GM13976 (cell line): ENCODE results near the gene THAP11.
"Not testable (repeated sequence)": the region's sequence is repeated elsewhere in the genome, so short reads cannot be mapped to it uniquely, and the experiment has no call there.

Experiments used
- DNase-seq: peaks from one replicate; pipeline ENCODE4 v3.0.0; 2012; ENCODE audit warnings: low spot score
- CTCF ChIP-seq: IDR thresholded peaks from 2 replicates; pipeline ENCODE4 v1.5.1; 2012; ENCODE audit warnings: borderline replicate concordance, mild to moderate bottlenecking; ENCODE audit not compliant: insufficient read depth; ENCODE audit errors: extremely low read depth, missing control alignments, control extremely low read depth
- in situ Hi-C: fragments of 300-500 bp; cut with MboI; formaldehyde crosslinking; loops from one replicate; pipeline ENCODE4 v1.12.0; 2022; ENCODE audit warnings: low sequenced_read_pairs, mixed read lengths, inconsistent platforms; ENCODE audit not compliant: unreplicated experiment

The THAP11 gene

DNA sequence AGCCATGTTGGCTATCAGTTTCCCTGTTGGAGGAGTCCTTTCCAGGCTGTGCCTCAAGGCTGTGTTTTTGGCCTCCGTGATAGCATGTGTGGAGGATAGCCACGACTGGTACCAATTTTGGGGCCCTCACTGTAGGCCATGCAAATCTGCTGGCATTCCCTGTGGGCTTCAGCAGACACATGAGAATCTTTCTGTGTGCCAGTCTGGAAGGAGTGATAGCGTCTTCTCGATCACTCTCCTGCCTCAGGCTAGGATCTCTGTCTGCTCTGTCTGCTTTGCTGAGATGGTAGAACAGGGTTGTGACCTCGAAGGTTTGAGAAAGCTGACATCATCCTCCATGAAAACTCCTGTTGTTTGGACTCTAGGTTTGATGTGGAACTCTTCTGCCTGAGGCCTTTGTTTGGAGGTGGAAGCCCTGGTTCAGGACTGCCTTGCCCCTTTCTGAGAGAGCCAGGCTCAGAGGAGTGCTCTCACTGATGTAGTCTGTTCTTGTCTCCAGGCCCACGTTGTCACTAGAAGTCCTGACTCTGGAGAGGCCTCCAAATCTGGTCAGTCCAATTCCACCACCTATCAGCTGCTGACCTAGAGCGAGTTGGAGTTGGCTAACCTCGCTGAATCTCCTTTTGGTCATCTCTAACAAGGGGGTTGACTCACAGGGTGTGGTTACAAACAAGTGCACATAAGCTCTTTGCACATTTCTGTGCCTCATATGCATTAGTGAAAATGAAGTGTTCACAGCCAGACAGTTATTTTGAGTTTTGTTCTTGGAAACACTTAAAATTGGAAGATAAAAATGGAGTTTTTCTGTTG is 18.7 kb downstream of the THAP11 start:
- TF ChIP-seq CTCF: no peak
- in situ Hi-C loops: no loop called here
- DNase-seq: no peak

DNA sequence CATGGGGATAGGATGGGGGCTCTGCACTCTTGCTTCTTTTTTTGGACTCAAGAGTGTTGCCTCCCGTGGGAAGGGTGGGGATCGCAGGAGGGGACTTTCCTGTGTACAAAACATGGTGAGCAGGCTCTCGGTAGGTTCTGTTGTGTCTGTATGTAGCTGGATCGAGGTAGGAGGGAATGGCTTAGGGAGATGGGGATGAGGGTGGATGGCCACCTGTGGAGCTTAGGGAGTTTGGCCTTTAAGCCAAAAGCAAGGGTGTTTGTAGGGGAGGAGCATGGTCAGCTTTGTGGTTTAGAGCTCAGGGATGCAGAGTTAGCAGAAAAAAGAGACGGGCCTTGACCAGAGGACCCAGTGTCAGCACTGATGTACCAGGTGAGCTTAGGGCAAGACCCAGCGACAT is 19.8 kb downstream of the THAP11 start:
- no peak for DNase-seq
- TF ChIP-seq CTCF: no peak
- in situ Hi-C loops: no loop called here

DNA sequence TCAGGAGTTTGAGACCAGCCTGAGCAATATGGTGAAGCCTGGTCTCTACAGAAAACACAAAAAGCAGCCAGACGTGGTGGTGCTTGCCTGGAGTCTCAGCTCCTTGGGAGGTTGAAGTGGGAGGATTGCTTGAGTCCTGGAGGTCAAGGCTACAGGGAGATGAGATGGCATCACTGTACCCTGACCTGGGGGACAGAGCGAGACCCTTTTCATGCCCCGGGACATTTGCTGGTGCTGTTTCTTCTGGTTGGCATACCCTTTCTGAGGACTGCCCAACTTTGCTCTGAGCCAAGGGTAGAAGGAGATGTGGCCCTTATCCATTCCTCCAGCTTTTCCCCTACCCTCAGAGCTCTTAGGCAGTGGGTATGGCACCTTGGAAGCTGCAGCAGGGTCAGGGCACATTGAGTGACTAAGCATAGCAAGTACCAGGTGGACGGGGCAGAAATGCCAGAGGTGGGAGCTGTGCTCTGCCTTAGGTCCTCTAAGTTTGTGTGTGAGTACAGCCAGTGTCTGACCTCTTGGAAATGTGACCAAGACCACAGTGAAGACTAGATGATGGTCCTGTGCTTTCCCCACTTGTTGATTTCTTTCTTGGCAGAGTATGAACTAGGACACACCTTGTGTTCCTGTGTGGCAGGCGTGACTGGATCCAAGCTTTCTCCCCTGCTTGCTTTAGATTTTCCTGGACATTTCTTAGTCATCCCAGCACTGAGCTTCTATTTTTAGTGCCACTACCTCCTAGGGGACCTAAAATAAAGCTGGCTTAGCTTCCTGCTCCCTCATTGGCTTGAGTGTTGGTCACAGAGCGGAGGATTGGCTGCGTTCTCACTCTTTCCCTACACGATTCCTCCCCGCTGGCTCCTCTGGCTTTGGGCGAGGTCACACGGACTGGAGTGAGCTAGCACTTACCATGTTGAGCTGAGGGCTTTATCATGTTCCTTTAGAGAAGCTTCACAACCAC is 20.8 kb downstream of the THAP11 start:
- in situ Hi-C loops: no loop called here
- no peak for TF ChIP-seq CTCF
- DNase-seq: no peak

- in situ Hi-C loops, DNase-seq: not testable (repeated sequence)
Measured at GRCh38 chr16:67864044-67864443, 21.9 kb downstream of the THAP11 start.

DNA sequence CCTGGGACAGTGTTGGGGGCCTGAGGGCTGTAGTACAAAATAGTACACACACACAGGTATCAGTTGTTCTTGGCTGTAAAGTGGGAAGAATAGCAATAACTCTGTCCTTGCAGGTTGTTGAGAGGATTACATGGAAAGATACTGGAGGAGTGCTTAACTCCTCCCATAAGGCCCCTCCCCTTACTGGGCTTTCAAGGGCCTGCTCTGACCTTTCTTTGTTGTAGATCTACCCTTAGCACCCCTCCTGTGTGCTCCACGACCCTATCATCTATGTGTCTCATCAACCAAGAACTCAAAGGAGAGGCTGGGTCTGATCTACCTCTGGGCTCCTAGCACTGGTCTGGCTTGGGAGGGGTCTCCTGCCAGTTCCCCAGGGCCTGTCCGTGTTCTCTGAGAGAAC is 22.5 kb downstream of the THAP11 start:
- DNase-seq: no peak
- in situ Hi-C loops: no loop called here
- no peak for TF ChIP-seq CTCF

- in situ Hi-C loops: no loop called here
- DNase-seq: peak; percentile 53
- TF ChIP-seq CTCF: peak; percentile 50
Measured at GRCh38 chr16:67865318-67865717, 23.2 kb downstream of the THAP11 start.

DNA sequence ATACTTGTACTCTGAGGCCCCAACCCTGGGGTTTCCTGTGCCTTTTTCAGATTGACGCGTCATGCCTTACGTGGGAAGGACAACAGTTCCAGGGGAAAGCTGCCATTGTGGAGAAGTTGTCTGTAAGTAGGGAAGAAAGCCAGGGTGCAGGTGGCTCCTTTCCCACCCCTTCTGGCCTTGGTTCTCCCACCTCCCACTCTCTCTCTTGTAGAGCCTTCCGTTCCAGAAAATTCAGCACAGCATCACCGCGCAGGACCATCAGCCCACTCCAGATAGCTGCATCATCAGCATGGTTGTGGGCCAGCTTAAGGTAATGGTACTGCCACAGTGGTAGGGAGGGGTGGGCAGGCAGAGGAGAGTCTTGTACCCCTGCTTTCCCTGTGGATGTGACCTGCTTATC is 26.2 kb downstream of the THAP11 start:
- DNase-seq: no peak
- no peak for TF ChIP-seq CTCF
- in situ Hi-C loops: no loop called here
